Stimulated activated naive CD8-positive, alpha-beta T cell treated with anti-CD3 and anti-CD28 coated beads, Interleukin-15, Interleukin-2, amounts not matched to agents 100 U/mL and 50 U/mL, for 24 hours (primary cell): ENCODE results near the gene FBXO10.
"Not testable (repeated sequence)": the region's sequence is repeated elsewhere in the genome, so short reads cannot be mapped to it uniquely, and the experiment has no call there.

ENCODE experiments used
- ATAC-seq: fragments of 150-1000 bp; cut with Tn5 transposase; one replicate; pipeline ENCODE4 v1.10.0; 2021
- DNase-seq: peaks from one replicate; pipeline ENCODE4 v3.0.0; 2021

Gene FBXO10

DNA sequence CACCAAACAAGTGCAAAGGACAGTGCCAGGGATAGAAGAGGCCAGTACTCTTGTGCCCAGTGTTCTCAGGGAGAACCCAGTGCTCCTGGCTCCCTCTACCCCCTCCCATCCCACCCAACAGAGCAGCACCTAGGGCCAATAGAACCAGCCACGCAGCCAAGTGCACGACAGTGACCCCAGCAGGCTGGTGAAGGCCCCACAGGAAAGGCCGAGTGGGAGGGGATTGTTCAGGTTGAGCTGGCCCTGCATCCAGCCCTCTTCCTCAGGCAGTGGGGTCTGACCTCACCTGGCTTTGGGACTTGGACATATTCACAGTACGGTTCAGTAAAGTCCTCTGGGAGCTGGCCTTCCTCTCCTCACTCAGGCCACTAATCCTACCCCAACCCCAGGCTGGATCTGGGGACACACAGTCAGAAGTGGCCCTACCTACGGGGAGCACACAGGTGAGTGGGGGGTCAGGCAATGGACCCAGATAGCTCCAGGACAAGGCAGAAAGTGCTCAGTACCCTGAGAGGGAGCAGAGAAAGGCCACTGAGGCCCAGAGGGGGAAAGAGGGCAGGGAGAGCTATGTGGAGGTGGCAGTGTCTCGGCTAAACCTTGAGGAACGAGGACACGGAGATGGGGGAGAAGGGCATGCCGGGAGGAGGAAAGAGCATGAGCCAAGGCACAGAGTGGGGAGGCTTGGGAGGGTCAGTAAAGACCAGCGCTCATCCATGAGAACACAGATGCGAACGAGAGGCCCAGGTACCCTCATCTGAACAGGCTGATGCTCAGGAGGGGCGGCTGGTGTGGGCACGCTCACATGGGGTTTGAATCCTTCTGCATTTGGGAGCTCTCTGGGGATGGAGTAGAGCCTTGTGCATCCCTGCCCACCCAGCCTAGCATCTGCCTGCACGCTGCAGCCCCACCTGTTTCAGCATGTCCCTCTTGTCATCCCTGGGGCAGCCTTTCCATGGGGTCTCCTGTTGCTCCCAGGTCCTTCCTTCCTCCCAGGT, 64.9 kb downstream of the FBXO10 start:
- DNase-seq (peak; percentile 26), ATAC-seq (peak; percentile 38)

DNA sequence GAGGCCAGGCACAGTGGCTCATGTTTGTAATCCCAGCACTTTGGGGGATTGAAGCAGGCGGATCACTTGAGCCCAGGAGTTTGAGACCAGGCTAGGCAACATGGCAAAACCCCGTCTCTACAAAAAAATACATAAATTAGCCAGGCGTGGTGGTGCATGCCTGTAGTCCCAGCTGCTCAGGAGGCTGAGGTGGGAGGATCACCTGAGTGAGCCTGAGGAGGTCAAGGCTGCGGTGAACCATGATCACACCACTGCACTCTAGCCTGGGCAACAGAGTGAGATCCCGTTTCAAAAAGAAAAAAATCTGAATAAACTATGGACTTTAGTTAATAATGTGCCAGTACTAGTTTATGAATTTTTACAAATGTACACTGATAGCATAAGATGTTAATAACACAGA, 66.1 kb downstream of the FBXO10 start:
- DNase-seq, ATAC-seq: not testable (repeated sequence)

DNA sequence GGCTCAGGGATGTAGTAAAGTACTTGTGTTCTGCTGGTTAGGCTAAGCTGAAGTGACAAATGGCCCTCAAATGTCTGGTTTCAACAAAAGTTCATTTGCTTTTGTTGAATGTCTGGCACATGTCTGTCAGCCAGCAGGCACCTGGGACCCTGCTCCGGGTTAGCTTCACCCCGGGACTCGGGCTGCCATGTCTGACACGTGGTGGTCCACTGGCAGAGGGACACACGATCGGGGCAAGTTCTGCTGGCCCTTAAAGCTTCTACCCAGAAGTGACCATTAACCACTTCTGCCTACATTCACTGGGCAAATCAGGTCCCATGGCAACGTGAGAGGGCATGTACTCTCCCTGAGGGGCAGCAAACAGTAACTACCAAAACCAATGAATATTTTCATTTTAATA, 66.6 kb downstream of the FBXO10 start:
- ATAC-seq (no peak), DNase-seq (no peak)

DNA sequence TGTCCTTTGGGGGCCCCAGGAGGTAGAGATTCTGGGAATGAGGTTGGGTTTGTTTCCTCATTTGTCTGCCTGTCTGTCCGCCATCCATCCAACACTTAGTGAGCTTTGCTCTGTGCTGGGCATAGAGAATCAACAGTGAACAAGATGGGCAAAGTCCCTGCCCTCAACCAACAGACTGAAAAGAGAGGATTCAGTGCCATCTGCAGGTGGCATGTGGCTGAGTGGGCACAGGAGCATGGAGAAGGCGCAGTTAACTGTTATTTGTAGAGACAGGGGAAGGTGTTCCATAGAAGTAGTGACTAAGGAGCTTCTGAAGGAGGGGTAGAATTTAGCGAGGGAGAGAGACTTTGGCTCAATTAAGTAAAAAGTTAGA, 67.4 kb downstream of the FBXO10 start:
- no peak for DNase-seq
- ATAC-seq: no peak

DNA sequence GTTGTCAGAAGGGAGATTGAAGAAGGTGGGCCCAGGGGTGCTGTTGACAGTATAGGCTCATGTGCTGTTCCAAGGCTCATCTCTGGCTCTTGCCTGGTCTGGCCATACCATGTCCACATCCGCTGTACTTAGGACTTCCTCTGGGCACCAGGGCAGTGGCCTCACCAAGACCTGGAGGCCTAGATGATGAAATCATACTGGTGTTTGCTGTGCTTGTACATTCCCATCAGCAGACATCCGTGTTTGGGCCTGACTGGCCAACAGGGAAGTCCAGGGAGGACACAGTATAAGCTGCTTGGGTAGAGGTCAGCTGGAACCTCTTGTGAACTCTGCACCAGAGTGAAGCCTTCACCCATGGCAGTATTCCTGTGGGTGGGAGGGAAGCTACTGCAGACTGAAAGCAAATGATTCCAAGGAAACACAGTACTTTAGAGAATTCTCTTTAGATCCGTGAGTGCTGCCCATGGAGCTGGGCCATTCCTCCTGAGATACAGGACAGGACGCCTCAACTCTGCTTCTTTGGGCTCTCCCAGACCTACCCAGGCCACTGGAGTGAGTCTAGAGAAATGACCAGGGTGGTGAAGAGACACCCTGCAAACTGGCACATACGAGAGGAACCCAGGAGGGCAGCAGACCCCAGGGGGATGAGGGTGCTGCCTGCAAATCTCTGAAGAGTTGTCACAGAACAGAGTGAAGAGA, 67.9 kb downstream of the FBXO10 start:
- no peak for DNase-seq
- ATAC-seq: no peak

DNA sequence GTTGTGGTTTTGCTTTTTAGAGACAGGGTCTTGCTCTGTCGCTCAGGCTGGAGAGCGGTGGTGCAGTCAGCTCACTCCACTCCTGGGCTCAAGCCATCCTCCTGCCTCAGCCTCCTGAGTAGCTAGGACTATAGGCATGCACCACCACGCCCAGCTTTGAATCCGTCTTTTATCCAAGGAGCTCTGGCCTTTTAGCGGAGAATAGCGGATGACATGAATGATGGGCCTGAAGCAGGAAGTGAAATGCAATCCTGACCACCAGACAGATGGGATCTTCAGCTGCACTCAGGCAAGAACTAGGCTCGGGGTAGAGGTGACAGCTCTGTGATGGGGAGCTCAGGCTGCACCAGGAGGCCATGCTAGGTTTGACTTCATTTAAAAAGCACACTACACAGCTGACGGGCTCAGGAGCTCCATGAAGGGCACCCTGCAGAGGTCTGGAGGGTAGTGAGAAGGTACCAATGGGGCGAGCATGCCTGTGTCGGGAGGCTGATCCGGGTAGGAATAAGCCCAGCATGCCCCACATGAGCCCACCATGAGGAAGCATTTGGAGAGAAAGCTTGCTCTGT, 68.5 kb downstream of the FBXO10 start:
- ATAC-seq: no peak
- no peak for DNase-seq

DNA sequence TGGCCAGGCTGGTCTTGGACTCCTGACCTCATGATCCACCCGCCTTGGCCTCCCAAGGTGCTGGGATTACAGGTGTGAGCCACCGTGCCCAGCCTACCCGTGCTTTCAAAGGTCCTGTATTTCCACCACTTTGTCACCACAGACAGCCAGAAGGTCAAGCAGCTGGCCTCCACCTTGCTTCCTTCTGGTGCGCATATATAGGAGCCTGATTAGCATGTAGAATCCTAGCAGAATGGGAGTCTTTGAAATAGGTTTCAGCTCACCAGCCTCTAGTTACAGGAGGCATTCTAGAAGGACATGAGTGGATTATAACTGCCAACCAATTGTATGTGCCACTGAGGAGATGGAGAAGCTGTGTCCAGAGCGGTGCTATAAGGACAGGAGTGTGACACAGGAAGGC, 71.6 kb downstream of the FBXO10 start:
- DNase-seq (no peak), ATAC-seq (no peak)

DNA sequence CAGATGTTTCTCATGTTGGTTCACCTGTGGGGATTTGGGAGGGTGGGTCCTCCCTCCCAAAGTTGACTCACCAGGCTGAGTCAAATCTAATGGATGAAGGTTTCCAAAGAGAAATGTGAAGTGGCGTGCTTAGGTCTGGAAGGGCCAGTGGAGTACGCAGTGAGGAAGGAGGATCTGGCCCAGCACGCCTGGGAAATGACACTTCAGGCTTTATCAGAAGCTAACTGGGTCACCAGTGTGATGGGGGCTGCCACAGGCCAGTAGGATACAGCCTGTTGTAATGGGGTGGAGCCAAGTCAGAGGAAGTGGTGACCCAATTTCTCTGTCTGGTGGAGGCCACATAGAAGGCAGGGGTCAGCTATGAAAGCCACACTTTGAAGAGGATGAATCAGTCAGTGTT, 72.4 kb downstream of the FBXO10 start:
- DNase-seq: peak; percentile 26
- peak; percentile 76 for ATAC-seq

DNA sequence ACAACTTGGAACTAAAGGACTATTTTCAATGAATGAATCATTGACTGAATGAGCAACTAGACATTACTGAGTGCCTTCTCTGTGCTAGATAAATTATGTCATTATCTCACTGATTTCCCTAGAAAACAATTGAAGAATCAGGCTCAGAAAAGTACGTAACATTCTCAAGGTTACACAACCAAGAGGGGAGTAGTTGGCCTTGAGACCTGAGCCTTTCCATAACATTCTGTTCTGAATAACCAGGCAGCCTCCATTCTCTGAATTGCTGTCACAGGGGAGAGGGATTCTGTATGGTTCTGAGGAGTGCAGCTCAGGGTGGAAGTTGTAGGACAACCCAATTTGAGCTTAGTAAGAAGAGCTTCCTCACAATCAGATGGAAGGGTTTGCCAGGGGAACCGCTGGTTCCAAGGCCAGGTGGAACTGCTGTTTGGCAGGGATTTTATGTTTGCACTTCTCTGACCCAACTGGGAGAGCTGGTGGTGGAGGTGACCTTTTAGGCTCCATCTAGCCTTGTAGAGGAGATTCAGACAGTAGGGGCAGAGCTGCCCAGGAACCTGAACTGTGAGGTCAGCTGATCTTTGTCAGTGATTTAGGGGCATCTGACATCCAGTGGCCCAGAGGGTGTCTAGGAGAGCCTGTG, 74.1 kb downstream of the FBXO10 start:
- DNase-seq (no peak), ATAC-seq (no peak)

DNA sequence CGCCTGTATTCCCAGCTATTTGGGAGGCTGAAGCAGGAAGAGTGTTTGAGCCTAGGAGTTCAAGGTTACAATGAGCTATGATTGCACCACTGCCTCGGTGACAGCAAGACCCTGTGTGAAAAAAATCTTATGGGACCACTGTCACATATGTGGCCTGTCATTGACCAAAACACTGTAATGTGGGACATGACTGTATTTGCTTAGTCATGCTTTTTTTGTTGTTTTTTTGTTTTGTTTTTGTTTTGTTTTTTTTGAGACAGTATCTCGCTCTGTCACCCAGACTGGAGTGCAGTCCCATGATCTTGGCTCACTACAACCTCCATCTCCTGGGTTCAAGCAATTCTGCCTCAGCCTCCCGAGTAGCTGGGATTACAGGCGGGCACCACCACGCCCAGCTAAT, 76.9 kb downstream of the FBXO10 start:
- ATAC-seq (no peak), DNase-seq (no peak)

DNA sequence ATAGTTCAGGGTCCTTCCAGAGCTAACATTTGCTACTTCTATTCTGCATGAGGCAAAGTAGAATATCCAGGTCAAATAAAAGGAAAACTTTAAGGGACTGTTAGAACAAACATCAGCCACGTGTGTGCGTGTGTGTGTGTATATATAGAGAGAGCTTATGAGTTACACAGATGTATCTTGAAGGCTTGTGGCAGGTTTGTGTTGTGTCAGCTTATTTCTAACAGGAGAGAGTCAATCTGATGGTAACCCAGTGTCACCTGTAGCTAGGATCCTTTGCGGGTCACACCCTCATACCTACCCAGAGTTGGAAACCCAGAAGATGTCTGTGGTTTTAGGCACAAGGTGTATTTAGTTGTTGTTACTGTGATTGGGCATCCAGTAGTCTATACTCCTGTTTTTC, 77.7 kb downstream of the FBXO10 start:
- ATAC-seq (no peak), DNase-seq (no peak)

DNA sequence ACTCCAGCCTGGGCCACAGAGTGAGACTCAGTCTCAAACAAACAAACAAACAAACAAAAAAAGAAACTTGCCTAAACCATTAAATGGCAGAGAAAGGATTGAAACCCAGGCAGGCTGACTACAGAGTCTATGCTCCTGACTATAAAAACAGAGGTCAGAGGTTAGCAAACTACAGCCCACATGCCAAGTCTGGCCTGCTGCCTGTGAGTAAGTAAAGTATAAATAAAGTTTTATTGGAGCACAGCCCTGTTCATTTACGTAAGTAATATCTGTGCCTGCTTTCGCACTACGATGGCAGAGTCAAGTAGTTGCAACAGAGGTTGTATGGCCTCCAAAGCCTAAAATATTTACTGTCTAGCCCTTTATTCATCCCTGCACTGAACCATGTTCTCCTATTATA, 78.9 kb downstream of the FBXO10 start:
- ATAC-seq (no peak), DNase-seq (no peak)

DNA sequence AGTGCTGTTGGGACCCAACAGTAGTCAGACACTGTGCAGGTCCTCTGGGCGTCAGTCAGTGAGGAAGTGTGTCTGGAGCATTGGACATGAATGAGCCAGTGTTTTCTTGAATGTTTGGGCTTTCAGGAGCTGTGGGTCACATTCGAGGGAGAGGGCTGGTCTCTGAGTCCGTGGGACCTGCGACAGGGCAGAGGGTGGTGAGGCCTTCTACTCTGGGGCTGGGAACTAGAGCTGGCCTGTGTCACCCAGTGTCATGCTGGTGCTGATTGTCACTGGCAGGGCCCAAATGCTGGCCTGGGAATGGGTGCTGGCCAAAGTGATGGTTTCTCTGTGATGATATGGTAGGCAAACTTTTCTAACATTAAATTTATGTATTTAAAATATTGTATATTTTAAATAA, 80.2 kb downstream of the FBXO10 start:
- ATAC-seq: no peak

DNA sequence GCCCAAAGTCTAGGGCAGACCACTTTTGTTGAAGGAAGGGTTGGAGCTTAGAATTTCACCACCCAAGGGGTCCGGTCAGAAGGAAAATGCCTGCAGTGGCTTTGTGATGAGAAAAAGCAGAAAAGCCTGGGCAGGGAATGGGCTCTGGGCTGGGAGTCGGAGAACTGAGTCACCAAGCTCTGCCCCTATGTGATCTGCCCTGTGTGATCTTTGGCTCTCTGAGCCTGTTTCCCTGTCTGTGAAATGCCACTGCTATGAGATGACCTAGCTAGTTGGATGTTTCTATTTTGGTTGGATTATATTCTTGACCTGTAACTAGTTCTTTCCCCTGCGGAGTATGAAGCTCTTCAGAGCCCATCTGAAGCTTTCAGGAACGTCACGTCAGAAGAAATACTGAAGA, 80.6 kb downstream of the FBXO10 start:
- ATAC-seq (no peak), DNase-seq (no peak)

More for the DNA sequence above, 80.2 kb downstream of the FBXO10 start:
- DNase-seq: no peak

DNA sequence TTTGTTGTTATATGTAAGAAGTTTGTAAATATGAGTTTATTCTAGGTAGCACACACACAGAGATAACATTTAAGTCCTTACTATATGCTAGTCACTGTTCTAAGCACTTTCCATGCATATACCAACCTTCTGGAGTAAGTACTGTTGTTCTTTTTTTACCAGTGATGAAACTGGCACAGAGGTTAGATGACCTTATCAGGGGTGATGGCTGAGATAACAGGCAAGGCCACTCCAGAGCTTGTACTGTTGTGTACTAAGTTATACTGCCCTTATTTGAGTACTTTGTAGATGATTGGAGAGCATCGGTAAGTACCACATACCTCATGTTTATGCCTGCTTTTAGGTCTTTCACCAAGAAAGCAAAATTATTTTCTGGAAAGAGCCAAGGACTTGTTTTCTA, 84.2 kb downstream of the FBXO10 start:
- DNase-seq (no peak), ATAC-seq (no peak)

DNA sequence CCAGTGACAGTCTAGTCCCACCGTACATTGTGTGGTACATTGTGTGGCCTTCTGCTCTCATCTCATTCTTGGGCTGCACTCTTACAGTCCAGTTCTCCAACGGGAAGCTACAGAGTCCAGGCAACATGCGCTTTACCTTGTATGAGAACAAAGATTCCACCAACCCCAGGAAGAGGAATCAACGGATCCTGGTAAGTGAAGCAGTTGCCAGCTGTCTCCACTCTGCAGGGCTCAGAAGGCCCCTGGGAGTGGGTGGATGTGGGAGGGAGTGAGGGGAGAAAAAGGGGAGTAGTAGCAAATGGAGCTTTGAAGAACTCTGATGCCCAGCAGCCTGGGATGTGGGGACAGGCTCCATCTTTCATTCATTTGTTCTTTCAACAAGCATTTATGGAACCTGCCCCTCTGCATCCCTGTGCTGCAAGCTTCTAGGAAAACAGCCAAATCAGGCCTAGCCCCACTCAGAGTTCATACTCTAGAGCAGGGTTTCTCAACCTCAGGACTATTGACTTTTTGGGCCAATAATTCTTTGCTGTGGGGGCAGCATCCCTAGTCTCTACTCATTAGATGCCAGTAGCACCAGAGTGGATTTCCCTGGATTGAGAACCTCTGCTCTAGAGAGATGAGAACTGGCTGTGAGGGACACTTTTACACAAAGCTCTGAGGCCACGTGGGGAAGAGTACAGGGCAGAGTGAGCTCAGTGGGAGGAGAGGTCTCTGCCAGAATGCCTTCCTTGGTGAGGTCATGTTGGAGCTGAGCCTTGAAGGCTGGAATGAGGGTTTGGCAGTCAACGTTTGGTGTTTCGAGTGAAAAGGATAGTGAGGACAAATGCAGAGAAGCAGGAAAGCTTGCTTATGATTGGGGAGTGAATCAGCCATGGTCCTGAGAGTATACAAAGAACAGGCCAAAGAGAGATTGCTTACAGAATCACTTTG, 89.3 kb downstream of the FBXO10 start:
- DNase-seq (no peak), ATAC-seq (no peak)

DNA sequence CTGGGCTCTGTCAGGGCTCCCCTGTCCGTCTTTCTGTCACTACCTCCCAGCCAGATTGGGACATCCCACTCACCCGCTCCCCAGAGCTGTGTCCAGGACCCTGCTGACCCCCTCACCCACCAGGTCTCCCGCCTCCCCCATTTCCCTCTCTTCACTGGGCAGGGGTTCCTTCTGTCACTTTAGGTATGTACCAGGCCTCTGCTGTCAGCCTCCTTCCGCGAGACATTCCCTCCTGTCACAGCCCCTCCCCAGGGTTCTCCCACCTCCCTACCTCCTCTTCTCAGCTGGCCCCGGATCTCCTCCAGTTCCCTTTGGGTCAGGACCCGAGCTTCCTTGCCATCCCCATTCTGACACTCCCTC, 89.9 kb downstream of the FBXO10 start:
- no peak for ATAC-seq
- no peak for DNase-seq

DNA sequence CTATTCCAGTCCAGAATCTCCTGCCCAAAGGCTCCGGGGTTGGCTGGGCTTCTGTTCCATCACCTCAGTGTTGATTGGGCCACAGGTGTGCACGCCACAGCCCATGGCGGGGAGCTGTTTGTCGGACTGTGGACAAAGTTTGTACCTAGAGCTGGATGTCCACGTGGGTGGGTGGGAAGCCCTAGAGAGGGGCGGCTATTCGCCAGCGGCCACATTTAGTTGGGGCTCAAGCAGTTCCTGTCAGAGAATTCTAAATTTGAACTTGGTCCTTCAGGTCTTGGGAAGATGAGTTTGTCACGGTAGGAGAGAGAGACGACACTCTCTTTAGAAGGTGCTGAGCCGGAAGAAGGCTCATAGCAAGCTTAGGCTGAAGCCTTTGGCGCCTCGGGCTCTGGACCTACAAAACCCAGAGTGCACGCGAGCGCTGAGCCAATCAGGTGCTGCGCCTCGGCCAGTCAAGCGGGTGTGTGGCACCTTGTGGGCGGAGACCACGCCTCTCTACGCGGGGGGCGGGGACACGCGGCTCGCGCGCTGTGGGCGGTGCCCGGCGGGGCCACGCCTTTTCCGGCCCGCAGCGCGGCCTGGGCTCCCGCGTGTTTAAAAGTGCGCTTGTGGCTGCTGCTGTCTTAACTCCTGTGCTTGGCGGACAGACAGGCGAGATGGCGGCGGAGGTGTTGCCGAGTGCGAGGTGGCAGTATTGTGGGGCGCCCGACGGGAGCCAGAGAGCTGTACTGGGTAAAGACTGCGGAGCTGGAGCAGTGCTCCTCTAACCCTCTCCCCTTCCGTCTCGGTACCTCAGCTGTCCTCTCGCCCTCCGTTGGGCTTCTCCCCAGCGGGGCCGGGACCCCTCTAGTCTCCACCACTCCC, 90.6 kb downstream of the FBXO10 start, which contains the start of gene POLR1E:
POLR1E (plus strand) TSS at position 560 of the 867 bp plus-strand sequence; CDS start at position 660, 100 bp downstream.
- peak; percentile 98 for DNase-seq

DNA sequence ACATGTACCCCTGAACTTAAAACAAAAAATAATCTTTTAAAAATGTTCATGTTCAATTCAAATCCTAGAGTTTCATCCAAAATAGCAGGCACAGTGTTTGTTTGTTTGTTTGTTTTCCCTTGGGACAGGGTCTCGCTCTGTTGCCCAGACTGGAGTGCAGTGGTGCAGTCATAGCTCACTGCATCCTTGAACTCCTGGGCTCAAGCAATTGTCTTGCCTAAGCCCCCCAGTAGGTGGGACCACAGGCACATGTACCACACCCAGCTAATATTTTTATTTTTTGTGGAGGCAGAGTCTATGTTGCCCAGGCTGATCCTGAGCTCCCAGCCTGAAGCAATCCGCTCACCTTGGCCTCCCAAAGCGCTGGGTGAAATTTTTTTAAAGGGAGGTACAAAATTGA, 95.4 kb downstream of the FBXO10 start:
- DNase-seq (no peak), ATAC-seq (no peak)

More for the DNA sequence above, 90.6 kb downstream of the FBXO10 start, which contains the start of gene POLR1E:
- ATAC-seq: peak; percentile 97

DNA sequence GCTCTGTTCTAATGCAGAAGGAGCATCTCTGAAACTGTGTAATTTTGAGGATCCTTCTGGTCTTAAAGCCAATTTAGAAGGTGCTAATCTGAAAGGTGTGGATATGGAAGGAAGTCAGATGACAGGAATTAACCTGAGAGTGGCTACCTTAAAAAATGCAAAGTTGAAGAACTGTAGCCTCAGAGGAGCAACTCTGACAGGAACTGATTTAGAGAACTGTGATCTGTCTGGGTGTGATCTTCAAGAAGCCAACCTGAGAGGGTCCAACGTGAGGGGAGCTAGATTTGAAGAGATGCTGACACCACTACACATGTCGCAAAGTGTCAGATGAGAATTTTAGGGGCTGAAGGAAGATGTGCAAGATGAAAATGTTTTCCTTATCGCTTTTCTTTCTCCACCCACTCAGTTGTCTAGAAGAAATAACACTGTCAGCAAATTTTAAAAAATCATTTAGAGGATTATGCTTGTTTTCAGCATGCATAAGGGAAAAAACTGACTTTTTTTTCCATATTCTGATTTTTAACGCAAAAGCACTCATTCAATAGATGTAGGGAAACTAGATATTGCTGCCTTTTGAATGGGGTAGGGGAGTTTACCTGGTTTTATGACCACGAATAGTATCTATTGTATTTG, 98.1 kb downstream of the FBXO10 start:
- DNase-seq, ATAC-seq: not testable (repeated sequence)
